Neural progenitor cell (in vitro differentiated cells): ENCODE results near the gene USP35. TPM values are rescaled to one million over a fixed set of nuclear protein-coding genes. Genes with fewer than 3 reads are reported as not detected.
A peak's percentile ranks its signal among the peaks of the same experiment; 100 is the strongest.

Experiments
- DNase-seq: peaks from one replicate; pipeline ENCODE4 v3.0.0-alpha.2; 2016; ENCODE audit warnings: low spot score
- H2AFZ ChIP-seq: fragments of 200-600 bp; sonication (generic); replicated peaks from 2 replicates; pipeline ENCODE4 v1.6.1; 2016; ENCODE audit warnings: antibody characterized with exemption
- H3F3A ChIP-seq: fragments of 200-600 bp; sonication (generic); 2 replicates; pipeline ENCODE4 v1.6.1; 2016; ENCODE audit warnings: antibody characterized with exemption, low read depth
- H3K27ac ChIP-seq: fragments of 200-600 bp; sonication (generic); 2 replicates; pipeline ENCODE4 v1.5.1; 2016; ENCODE audit warnings: mild to moderate bottlenecking
- H3K27me3 ChIP-seq: fragments of 200-600 bp; sonication (generic); 2 replicates; pipeline ENCODE4 v1.6.1; 2016; ENCODE audit warnings: mild to moderate bottlenecking, moderate library complexity
- H3K36me3 ChIP-seq: fragments of 200-600 bp; sonication (generic); 2 replicates; pipeline ENCODE4 v1.5.1; 2016
- H3K4me1 ChIP-seq: fragments of 200-600 bp; sonication (generic); 2 replicates; pipeline ENCODE4 v1.6.1; 2016; ENCODE audit warnings: mixed run types
- H3K4me2 ChIP-seq: fragments of 200-600 bp; sonication (generic); 2 replicates; pipeline ENCODE4 v1.6.1; 2016
- H3K4me3 ChIP-seq: fragments of 200-600 bp; sonication (generic); 2 replicates; pipeline ENCODE4 v1.5.1; 2016
- H3K79me2 ChIP-seq: fragments of 200-600 bp; sonication (generic); 2 replicates; pipeline ENCODE4 v1.6.1; 2016; ENCODE audit warnings: low read depth
- H3K9ac ChIP-seq: fragments of 200-600 bp; sonication (generic); 2 replicates; pipeline ENCODE4 v1.6.1; 2016
- H3K9me3 ChIP-seq: fragments of 200-600 bp; sonication (generic); 2 replicates; pipeline ENCODE4 v1.5.1; 2016; ENCODE audit warnings: low read depth
- H4K20me1 ChIP-seq: fragments of 200-600 bp; sonication (generic); 2 replicates; pipeline ENCODE4 v1.6.1; 2016; ENCODE audit warnings: low read depth
- H3K27ac Mint-ChIP-seq: 3 replicates; pipeline ENCODE4 v1.8.0; 2021; ENCODE audit warnings: mixed read lengths
- H3K27me3 Mint-ChIP-seq: 2 replicates; pipeline ENCODE4 v1.8.0; 2022; ENCODE audit warnings: low read depth, mild to moderate bottlenecking, inconsistent platforms, moderate library complexity, mixed read lengths; ENCODE audit not compliant: insufficient read depth
- H3K36me3 Mint-ChIP-seq: 3 replicates; pipeline ENCODE4 v1.8.0; 2021; ENCODE audit warnings: mixed read lengths
- H3K4me1 Mint-ChIP-seq: 3 replicates; pipeline ENCODE4 v1.8.0; 2021; ENCODE audit warnings: mixed read lengths
- H3K4me3 Mint-ChIP-seq: 3 replicates; pipeline ENCODE4 v1.8.0; 2021; ENCODE audit warnings: mild to moderate bottlenecking, moderate library complexity, mixed read lengths
- H3K9me3 Mint-ChIP-seq: 3 replicates; pipeline ENCODE4 v1.8.0; 2020; ENCODE audit warnings: mixed read lengths
- EZH2 ChIP-seq: fragments of 200-600 bp; sonication (generic); IDR thresholded peaks from 2 replicates; pipeline ENCODE4 v1.6.1; 2017; ENCODE audit warnings: antibody characterized with exemption, mild to moderate bottlenecking, moderate library complexity
- EZH2phosphoT487 ChIP-seq: fragments of 200-600 bp; sonication (generic); IDR thresholded peaks from 2 replicates; pipeline ENCODE4 v1.6.1; 2017; ENCODE audit warnings: antibody characterized with exemption
- total RNA-seq: library from RNA; depleted of rRNA; stranded (reverse); fragments of >200 nt; gene quantifications from 2 replicates; pipeline ENCODE4 v1.2.3, GENCODE V29; 2015; ENCODE audit warnings: low replicate concordance
- TF ChIP-seq, protein P1 (sequence below): fragments of 200-600 bp; sonication (generic); IDR thresholded peaks from 2 replicates; pipeline ENCODE4 v1.5.1; 2017; ENCODE audit warnings: antibody characterized with exemption, mild to moderate bottlenecking

USP35 gene
- total RNA-seq, 1 donor from 2014 or later: 4.2 TPM

DNA sequence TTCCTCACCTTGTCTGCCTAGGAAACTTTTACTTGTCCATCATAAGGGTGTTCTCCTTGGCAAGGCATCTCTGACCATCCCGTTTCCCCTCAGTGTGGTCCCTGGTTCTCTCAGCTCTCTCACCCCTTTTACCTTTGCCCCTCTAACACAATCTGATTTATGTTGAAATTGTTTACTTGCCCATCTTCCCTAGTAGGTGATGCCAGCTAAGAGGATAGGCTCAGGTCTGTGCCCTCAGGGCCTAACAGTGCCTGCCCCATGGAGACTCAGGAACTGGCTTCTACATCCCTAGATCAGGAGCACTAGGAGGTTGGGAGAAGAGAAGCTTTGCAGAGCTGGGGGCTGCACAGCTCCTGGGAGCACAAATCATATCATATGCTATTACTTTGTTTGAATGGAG, 28.2 kb upstream of the USP35 start:
- Histone ChIP-seq H3K27me3 (no peaks in the 10 kb centered on the region), H3F3A (no peaks in the 10 kb centered on the region), H3K27ac (no peak overlapping the region), H3K9ac (no peak overlapping the region), H3K36me3 (no peaks in the 10 kb centered on the region), H4K20me1 (no peaks in the 10 kb centered on the region), H3K4me2 (no peak overlapping the region), H3K79me2 (no peaks in the 10 kb centered on the region), H3K9me3 (no peaks in the 10 kb centered on the region), H3K4me3 (no peak overlapping the region), H2AFZ (no peak overlapping the region), H3K4me1 (no peaks in the 10 kb centered on the region)
- Mint-ChIP-seq H3K9me3 (no peaks in the 10 kb centered on the region), H3K4me3 (no peak overlapping the region), H3K27ac (peak overlapping the region; percentile 65), H3K27me3 (peaks cover 3% of the 10 kb centered on the region), H3K4me1 (peaks cover 8% of the 10 kb centered on the region), H3K36me3 (peaks cover 3% of the 10 kb centered on the region)
- no peak for TF ChIP-seq EZH2phosphoT487
- TF ChIP-seq, protein P1, sequence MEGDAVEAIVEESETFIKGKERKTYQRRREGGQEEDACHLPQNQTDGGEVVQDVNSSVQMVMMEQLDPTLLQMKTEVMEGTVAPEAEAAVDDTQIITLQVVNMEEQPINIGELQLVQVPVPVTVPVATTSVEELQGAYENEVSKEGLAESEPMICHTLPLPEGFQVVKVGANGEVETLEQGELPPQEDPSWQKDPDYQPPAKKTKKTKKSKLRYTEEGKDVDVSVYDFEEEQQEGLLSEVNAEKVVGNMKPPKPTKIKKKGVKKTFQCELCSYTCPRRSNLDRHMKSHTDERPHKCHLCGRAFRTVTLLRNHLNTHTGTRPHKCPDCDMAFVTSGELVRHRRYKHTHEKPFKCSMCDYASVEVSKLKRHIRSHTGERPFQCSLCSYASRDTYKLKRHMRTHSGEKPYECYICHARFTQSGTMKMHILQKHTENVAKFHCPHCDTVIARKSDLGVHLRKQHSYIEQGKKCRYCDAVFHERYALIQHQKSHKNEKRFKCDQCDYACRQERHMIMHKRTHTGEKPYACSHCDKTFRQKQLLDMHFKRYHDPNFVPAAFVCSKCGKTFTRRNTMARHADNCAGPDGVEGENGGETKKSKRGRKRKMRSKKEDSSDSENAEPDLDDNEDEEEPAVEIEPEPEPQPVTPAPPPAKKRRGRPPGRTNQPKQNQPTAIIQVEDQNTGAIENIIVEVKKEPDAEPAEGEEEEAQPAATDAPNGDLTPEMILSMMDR: no peak
- TF ChIP-seq EZH2: no peak
- DNase-seq: no peak

DNA sequence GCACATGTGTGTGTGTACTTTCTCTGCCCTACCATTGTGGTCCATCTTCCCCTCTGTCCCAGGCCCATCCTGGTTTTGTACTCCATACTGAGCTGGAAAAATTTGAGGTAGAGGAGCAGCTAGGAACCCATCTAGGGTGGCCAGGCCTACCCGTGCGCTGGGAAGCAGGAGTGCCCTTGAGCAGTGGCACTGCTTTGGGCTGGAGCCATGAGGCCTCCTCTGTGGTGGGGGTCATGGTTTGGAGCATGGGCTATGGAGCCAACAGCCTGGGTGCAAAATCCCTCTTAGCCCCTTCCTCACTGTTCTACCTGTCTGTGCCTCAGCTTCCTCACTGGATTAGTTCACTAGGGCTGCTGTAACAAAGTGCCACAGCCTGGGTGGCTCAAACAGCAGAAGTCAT, 27.4 kb upstream of the USP35 start:
- no peak overlapping the region for H3K27ac Mint-ChIP-seq
- Histone ChIP-seq H3K27me3 (no peaks in the 10 kb centered on the region), H3K9ac (no peak overlapping the region), H3F3A (no peaks in the 10 kb centered on the region), H3K79me2 (no peaks in the 10 kb centered on the region), H3K4me1 (no peaks in the 10 kb centered on the region), H3K4me2 (no peak overlapping the region), H2AFZ (no peak overlapping the region), H3K27ac (no peak overlapping the region), H3K4me3 (no peak overlapping the region), H3K9me3 (no peaks in the 10 kb centered on the region), H3K36me3 (no peaks in the 10 kb centered on the region), H4K20me1 (no peaks in the 10 kb centered on the region)
- no peak overlapping the region for H3K4me3 Mint-ChIP-seq
- H3K9me3 Mint-ChIP-seq: no peaks in the 10 kb centered on the region
- H3K27me3 Mint-ChIP-seq: peaks cover 3% of the 10 kb centered on the region
- peaks cover 3% of the 10 kb centered on the region for H3K36me3 Mint-ChIP-seq
- peaks cover 4% of the 10 kb centered on the region for H3K4me1 Mint-ChIP-seq
- no peak for TF ChIP-seq EZH2
- TF ChIP-seq EZH2phosphoT487: no peak
- TF ChIP-seq, protein P1: no peak
- no peak for DNase-seq

DNA sequence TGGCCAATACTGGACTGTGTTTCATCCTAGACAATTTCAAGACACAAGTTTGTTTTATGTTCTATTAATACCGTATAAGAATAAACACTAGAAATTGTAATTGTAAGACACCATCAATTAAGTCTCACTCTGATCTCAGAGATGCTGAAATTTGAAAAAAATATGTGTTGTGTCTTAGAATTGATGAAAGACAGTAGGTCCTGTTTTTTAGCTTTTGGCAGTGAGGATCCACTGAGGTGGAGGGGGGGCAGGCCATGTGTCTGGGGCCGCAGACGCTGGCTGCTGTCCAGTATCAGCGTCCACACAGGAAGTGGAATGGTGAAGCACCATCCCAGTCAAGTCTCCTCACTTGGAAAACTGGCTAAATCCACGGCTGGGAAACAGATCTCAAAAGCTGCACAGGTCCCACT, 26.8 kb upstream of the USP35 start:
- Histone ChIP-seq H3K4me3 (no peak overlapping the region), H3K27me3 (no peaks in the 10 kb centered on the region), H3K79me2 (no peaks in the 10 kb centered on the region), H3K9ac (no peak overlapping the region), H3F3A (no peaks in the 10 kb centered on the region), H3K36me3 (no peaks in the 10 kb centered on the region), H4K20me1 (no peaks in the 10 kb centered on the region), H2AFZ (no peak overlapping the region), H3K4me1 (no peaks in the 10 kb centered on the region), H3K9me3 (no peaks in the 10 kb centered on the region), H3K27ac (no peak overlapping the region), H3K4me2 (no peak overlapping the region)
- no peak overlapping the region for H3K27ac Mint-ChIP-seq
- peaks cover 3% of the 10 kb centered on the region for H3K27me3 Mint-ChIP-seq
- H3K4me3 Mint-ChIP-seq: no peak overlapping the region
- TF ChIP-seq EZH2 (no peak), EZH2phosphoT487 (no peak)
- TF ChIP-seq, protein P1: no peak
- peaks cover 3% of the 10 kb centered on the region for H3K36me3 Mint-ChIP-seq
- H3K9me3 Mint-ChIP-seq: no peaks in the 10 kb centered on the region
- DNase-seq: no peak
- H3K4me1 Mint-ChIP-seq: no peaks in the 10 kb centered on the region
